ENCODE measurements around the gene PLPPR5. TPM values are rescaled to one million over a fixed set of nuclear protein-coding genes. Genes with fewer than 3 reads are reported as not detected.

PLPPR5 gene
- total RNA-seq, 1 donor = not detected

GRCh38 chr1:98854137-98854536, 150.5 kb downstream of the PLPPR5 start:
- peaks cover 3% of the 10 kb centered on the region for H3K27me3 ChIP-seq (ENCODE audit: insufficient read depth, low read length)
- H4K20me1 ChIP-seq (ENCODE audit: insufficient read depth, low read length) = no peaks in the 10 kb centered on the region
- H3K4me1 ChIP-seq (ENCODE audit: insufficient read depth, low read length) = no peaks in the 10 kb centered on the region
- no peaks in the 10 kb centered on the region for H3K79me2 ChIP-seq (ENCODE audit: insufficient read depth, low read length)
- no peak overlapping the region for H2AFZ ChIP-seq (ENCODE audit: low read length)
- H3K36me3 ChIP-seq (ENCODE audit: insufficient read depth, low read length) = no peaks in the 10 kb centered on the region
- no peak overlapping the region for H3K27ac ChIP-seq (ENCODE audit: low read depth, low read length)
- H3K9me3 ChIP-seq (ENCODE audit: low read depth, low read length) = no peaks in the 10 kb centered on the region
- no peak for TF ChIP-seq CTCF (IDR thresholded peaks at IDR 0.05; ENCODE audit: extremely low read depth, low read depth, low read length)
- DNase-seq (ENCODE audit: insufficient read length, low spot score, missing footprints) = no peak
- H3K4me2 ChIP-seq (ENCODE audit: insufficient read depth, low read length) = no peak overlapping the region
- no peak overlapping the region for H3K4me3 ChIP-seq (ENCODE audit: insufficient read depth, low read length)

- no peaks in the 10 kb centered on the region for H4K20me1 ChIP-seq (ENCODE audit: insufficient read depth, low read length)
- no peak for TF ChIP-seq CTCF (IDR thresholded peaks at IDR 0.05; ENCODE audit: extremely low read depth, low read depth, low read length)
- H3K27ac ChIP-seq (ENCODE audit: low read depth, low read length) = no peak overlapping the region
- H3K36me3 ChIP-seq (ENCODE audit: insufficient read depth, low read length) = no peaks in the 10 kb centered on the region
- H2AFZ ChIP-seq (ENCODE audit: low read length) = no peak overlapping the region
- H3K79me2 ChIP-seq (ENCODE audit: insufficient read depth, low read length) = no peaks in the 10 kb centered on the region
- no peak for DNase-seq (ENCODE audit: insufficient read length, low spot score, missing footprints)
- no peaks in the 10 kb centered on the region for H3K27me3 ChIP-seq (ENCODE audit: insufficient read depth, low read length)
- no peaks in the 10 kb centered on the region for H3K9me3 ChIP-seq (ENCODE audit: low read depth, low read length)
- H3K4me3 ChIP-seq (ENCODE audit: insufficient read depth, low read length) = no peak overlapping the region
- no peak overlapping the region for H3K4me2 ChIP-seq (ENCODE audit: insufficient read depth, low read length)
- H3K4me1 ChIP-seq (ENCODE audit: insufficient read depth, low read length) = no peaks in the 10 kb centered on the region
Observed at GRCh38 chr1:98849969-98850636, 154.6 kb downstream of the PLPPR5 start.

- Histone ChIP-seq H3K79me2 (ENCODE audit: insufficient read depth, low read length) (no peaks in the 10 kb centered on the region), H3K4me2 (ENCODE audit: insufficient read depth, low read length) (no peak overlapping the region), H3K4me1 (ENCODE audit: insufficient read depth, low read length) (no peaks in the 10 kb centered on the region), H3K4me3 (ENCODE audit: insufficient read depth, low read length) (no peak overlapping the region), H2AFZ (ENCODE audit: low read length) (no peak overlapping the region), H3K9me3 (ENCODE audit: low read depth, low read length) (no peaks in the 10 kb centered on the region), H3K36me3 (ENCODE audit: insufficient read depth, low read length) (no peaks in the 10 kb centered on the region), H3K27ac (ENCODE audit: low read depth, low read length) (no peak overlapping the region), H3K27me3 (ENCODE audit: insufficient read depth, low read length) (no peaks in the 10 kb centered on the region), H4K20me1 (ENCODE audit: insufficient read depth, low read length) (no peaks in the 10 kb centered on the region)
- DNase-seq (ENCODE audit: insufficient read length, low spot score, missing footprints) = no peak
- no peak for TF ChIP-seq CTCF (IDR thresholded peaks at IDR 0.05; ENCODE audit: extremely low read depth, low read depth, low read length)
Observed at GRCh38 chr1:98842241-98842640, 162.4 kb downstream of the PLPPR5 start.

Small RNA genes lying within 50 kb of the gene (small RNA-seq; reads per million reads assigned to genes)
- gene AL445433.1 = not detected

All from osteoblast (primary cell).